ENCODE results near the gene PLXNC1.
A peak's percentile ranks its signal among the peaks of the same experiment; 100 is the strongest.

PLXNC1 gene

DNA sequence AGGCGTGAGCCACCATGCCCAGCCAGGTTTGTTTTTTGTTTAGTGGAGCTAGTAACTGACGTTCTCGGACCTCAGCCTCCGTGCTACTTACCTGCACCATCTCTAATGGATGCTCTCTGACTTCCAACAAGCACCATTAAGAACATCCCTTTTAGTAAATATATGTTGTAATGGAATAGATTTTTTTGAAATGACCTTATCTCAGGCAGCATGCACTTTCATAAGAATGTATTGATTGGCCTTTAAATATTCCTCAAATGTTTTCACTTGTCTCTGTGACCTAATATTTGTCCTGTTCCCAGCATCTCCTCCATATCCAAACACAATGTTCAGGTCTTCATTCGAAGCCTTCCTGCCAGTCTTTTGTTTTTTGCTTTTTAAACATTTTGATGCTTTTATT, 51.7 kb downstream of the PLXNC1 start:
- Histone ChIP-seq H3K4me1 (ENCODE audit: control extremely low read depth in 1 of 4, control insufficient read depth in 4 of 4, insufficient read depth in 4 of 4, low read length in 3 of 4) (peaks cover 8 to 25% (median 18%) of the 10 kb centered on the region in 4 experiments), H3K4me3 (ENCODE audit: control insufficient read depth in 1 of 7, extremely low read depth in 1 of 7, insufficient read depth in 4 of 7, low read depth in 2 of 7, low read length in 6 of 7) (no peak overlapping the region), H3K27me3 (replicated peaks in 2 of 5; ENCODE audit: control insufficient read depth in 4 of 5, insufficient read depth in 5 of 5, low read length in 4 of 5) (no peaks in the 10 kb centered on the region), H3K9me3 (ENCODE audit: control extremely low read depth in 1 of 5, control insufficient read depth in 4 of 5, insufficient read depth in 2 of 5, low read depth in 1 of 5, low read length in 4 of 5) (peaks cover 0 to 3% (median 0%) of the 10 kb centered on the region in 5 experiments), H3K27ac (ENCODE audit: insufficient read depth in 1 of 2, low read depth in 1 of 2, low read length in 2 of 2, poor library complexity in 1 of 2, severe bottlenecking in 2 of 2) (no peak overlapping the region), H3K36me3 (ENCODE audit: control insufficient read depth in 4 of 4, insufficient read depth in 4 of 4, low read length in 3 of 4) (peaks cover 0 to 22% (median 12%) of the 10 kb centered on the region in 4 experiments)
- CTCF ChIA-PET: interaction anchor here (1.1 to 1.8 kb wide), 5 partner anchors 12 to 234 kb away, joined by 3 to 5 read pairs (median 4); no protein-coding TSS in a partner anchor
- 80% methylated on average over 1 of the region's 5 CpGs for WGBS (ENCODE audit: insufficient coverage)
- DNase-seq: no peak
- POLR2A ChIA-PET: no interaction called here

- H3K9me3 ChIP-seq (ENCODE audit: control extremely low read depth in 1 of 5, control insufficient read depth in 4 of 5, insufficient read depth in 2 of 5, low read depth in 1 of 5, low read length in 4 of 5): peaks cover 0 to 3% (median 0%) of the 10 kb centered on the region in 5 experiments
- H3K27ac ChIP-seq (ENCODE audit: insufficient read depth in 1 of 2, low read depth in 1 of 2, low read length in 2 of 2, poor library complexity in 1 of 2, severe bottlenecking in 2 of 2): no peak overlapping the region
- H3K4me1 ChIP-seq (ENCODE audit: control extremely low read depth in 1 of 4, control insufficient read depth in 4 of 4, insufficient read depth in 4 of 4, low read length in 3 of 4): peaks cover 13 to 29% (median 22%) of the 10 kb centered on the region in 4 experiments
- H3K4me3 ChIP-seq (ENCODE audit: control insufficient read depth in 1 of 7, extremely low read depth in 1 of 7, insufficient read depth in 4 of 7, low read depth in 2 of 7, low read length in 6 of 7): no peak overlapping the region
- WGBS (ENCODE audit: insufficient coverage): no CpG with 5 or more reads among the region's 1 CpG
- H3K36me3 ChIP-seq (ENCODE audit: control insufficient read depth in 4 of 4, insufficient read depth in 4 of 4, low read length in 3 of 4): peaks cover 0 to 22% (median 10%) of the 10 kb centered on the region in 4 experiments
- CTCF ChIA-PET: interaction anchor here (1.0 to 2.1 kb wide), 7 partner anchors 11 to 55 kb away, joined by 3 to 7 read pairs (median 5); partner anchors contain the start of gene PLXNC1
- no peaks in the 10 kb centered on the region for H3K27me3 ChIP-seq (replicated peaks in 2 of 5; ENCODE audit: control insufficient read depth in 4 of 5, insufficient read depth in 5 of 5, low read length in 4 of 5)
- DNase-seq: no peak
- POLR2A ChIA-PET: no interaction called here
These were observed 52.3 kb downstream of the PLXNC1 start for GRCh38 chr12:94200695-94201094.

GRCh38 chr12:94202245-94203180, 54.1 kb downstream of the PLXNC1 start:
- H3K27me3 ChIP-seq (replicated peaks in 2 of 5; ENCODE audit: control insufficient read depth in 4 of 5, insufficient read depth in 5 of 5, low read length in 4 of 5): no peaks in the 10 kb centered on the region
- peaks cover 32 to 47% (median 38%) of the 10 kb centered on the region in 4 experiments for H3K4me1 ChIP-seq (ENCODE audit: control extremely low read depth in 1 of 4, control insufficient read depth in 4 of 4, insufficient read depth in 4 of 4, low read length in 3 of 4)
- H3K9me3 ChIP-seq (ENCODE audit: control extremely low read depth in 1 of 5, control insufficient read depth in 4 of 5, insufficient read depth in 2 of 5, low read depth in 1 of 5, low read length in 4 of 5): peaks cover 0 to 3% (median 0%) of the 10 kb centered on the region in 5 experiments
- POLR2A ChIA-PET: no interaction called here
- 88% methylated on average over 5 of the region's 7 CpGs for WGBS (ENCODE audit: insufficient coverage)
- CTCF ChIA-PET: interaction anchor here (1.0 to 2.1 kb wide), 8 partner anchors 13 to 57 kb away, joined by 3 to 7 read pairs (median 3); partner anchors contain the start of gene PLXNC1
- H3K27ac ChIP-seq (ENCODE audit: insufficient read depth in 1 of 2, low read depth in 1 of 2, low read length in 2 of 2, poor library complexity in 1 of 2, severe bottlenecking in 2 of 2): no peak overlapping the region
- no peak for DNase-seq
- H3K36me3 ChIP-seq (ENCODE audit: control insufficient read depth in 4 of 4, insufficient read depth in 4 of 4, low read length in 3 of 4): peaks cover 0 to 11% (median 4%) of the 10 kb centered on the region in 4 experiments
- no peak overlapping the region for H3K4me3 ChIP-seq (ENCODE audit: control insufficient read depth in 1 of 7, extremely low read depth in 1 of 7, insufficient read depth in 4 of 7, low read depth in 2 of 7, low read length in 6 of 7)

DNA sequence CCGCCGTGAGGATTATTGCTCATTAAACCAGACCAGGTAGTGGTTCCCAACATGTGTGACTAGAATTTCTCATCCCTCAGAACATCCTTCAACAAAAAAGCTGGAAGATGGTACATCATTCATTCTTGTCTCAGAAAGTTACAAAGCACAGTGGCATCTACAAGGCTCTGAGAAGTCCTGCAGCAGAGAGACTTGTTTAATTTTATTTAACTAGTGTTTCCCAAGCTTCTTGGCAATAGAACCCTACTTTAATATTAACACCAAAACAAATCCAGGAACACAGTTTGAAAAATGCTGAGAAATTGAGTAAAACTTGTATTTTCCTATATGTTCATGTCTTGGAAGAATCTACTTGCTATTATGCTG, 54.8 kb downstream of the PLXNC1 start:
- Histone ChIP-seq H3K4me3 (ENCODE audit: control insufficient read depth in 1 of 7, extremely low read depth in 1 of 7, insufficient read depth in 4 of 7, low read depth in 2 of 7, low read length in 6 of 7) (no peak overlapping the region), H3K27ac (ENCODE audit: insufficient read depth in 1 of 2, low read depth in 1 of 2, low read length in 2 of 2, poor library complexity in 1 of 2, severe bottlenecking in 2 of 2) (no peak overlapping the region), H3K27me3 (replicated peaks in 2 of 5; ENCODE audit: control insufficient read depth in 4 of 5, insufficient read depth in 5 of 5, low read length in 4 of 5) (no peaks in the 10 kb centered on the region), H3K36me3 (ENCODE audit: control insufficient read depth in 4 of 4, insufficient read depth in 4 of 4, low read length in 3 of 4) (peaks cover 0 to 9% (median 2%) of the 10 kb centered on the region in 4 experiments), H3K9me3 (ENCODE audit: control extremely low read depth in 1 of 5, control insufficient read depth in 4 of 5, insufficient read depth in 2 of 5, low read depth in 1 of 5, low read length in 4 of 5) (peaks cover 0 to 3% (median 0%) of the 10 kb centered on the region in 5 experiments), H3K4me1 (ENCODE audit: control extremely low read depth in 1 of 4, control insufficient read depth in 4 of 4, insufficient read depth in 4 of 4, low read length in 3 of 4) (peaks cover 37 to 54% (median 45%) of the 10 kb centered on the region in 4 experiments)
- CTCF ChIA-PET: interaction anchor here (1.0 to 1.5 kb wide), 2 partner anchors 21 to 43 kb away, joined by 3 read pairs; no protein-coding TSS in a partner anchor
- DNase-seq: no peak
- POLR2A ChIA-PET: no interaction called here
- WGBS (ENCODE audit: insufficient coverage): no CpG with 5 or more reads among the region's 2 CpGs

GRCh38 chr12:94203796-94204195, 55.4 kb downstream of the PLXNC1 start:
- 82% methylated on average over 3 of the region's 5 CpGs for WGBS (ENCODE audit: insufficient coverage)
- Histone ChIP-seq H3K27me3 (replicated peaks in 2 of 5; ENCODE audit: control insufficient read depth in 4 of 5, insufficient read depth in 5 of 5, low read length in 4 of 5) (no peaks in the 10 kb centered on the region), H3K27ac (ENCODE audit: insufficient read depth in 1 of 2, low read depth in 1 of 2, low read length in 2 of 2, poor library complexity in 1 of 2, severe bottlenecking in 2 of 2) (no peak overlapping the region), H3K4me1 (ENCODE audit: control extremely low read depth in 1 of 4, control insufficient read depth in 4 of 4, insufficient read depth in 4 of 4, low read length in 3 of 4) (peaks cover 43 to 60% (median 51%) of the 10 kb centered on the region in 4 experiments), H3K4me3 (ENCODE audit: control insufficient read depth in 1 of 7, extremely low read depth in 1 of 7, insufficient read depth in 4 of 7, low read depth in 2 of 7, low read length in 6 of 7) (no peak overlapping the region), H3K9me3 (ENCODE audit: control extremely low read depth in 1 of 5, control insufficient read depth in 4 of 5, insufficient read depth in 2 of 5, low read depth in 1 of 5, low read length in 4 of 5) (peaks cover 0 to 3% (median 0%) of the 10 kb centered on the region in 5 experiments), H3K36me3 (ENCODE audit: control insufficient read depth in 4 of 4, insufficient read depth in 4 of 4, low read length in 3 of 4) (peaks cover 0 to 9% (median 2%) of the 10 kb centered on the region in 4 experiments)
- ChIA-PET POLR2A (no interaction called here), CTCF (interaction anchor here (0.9 to 3.2 kb wide), 9 partner anchors 8 to 251 kb away, joined by 3 to 8 read pairs (median 5); no protein-coding TSS in a partner anchor)
- peak in 2 of 3 donors; percentile 32 to 41 for DNase-seq

- CTCF ChIA-PET: interaction anchor here (0.9 to 3.2 kb wide), 10 partner anchors 9 to 250 kb away, joined by 3 to 12 read pairs (median 5); no protein-coding TSS in a partner anchor
- POLR2A ChIA-PET: no interaction called here
- H3K27ac ChIP-seq (ENCODE audit: insufficient read depth in 1 of 2, low read depth in 1 of 2, low read length in 2 of 2, poor library complexity in 1 of 2, severe bottlenecking in 2 of 2): no peak overlapping the region
These were observed 56.3 kb downstream of the PLXNC1 start for GRCh38 chr12:94204499-94205247.

More at GRCh38 chr12:94204499-94205247, 56.3 kb downstream of the PLXNC1 start:
- Histone ChIP-seq H3K27me3 (replicated peaks in 2 of 5; ENCODE audit: control insufficient read depth in 4 of 5, insufficient read depth in 5 of 5, low read length in 4 of 5) (no peaks in the 10 kb centered on the region), H3K9me3 (ENCODE audit: control extremely low read depth in 1 of 5, control insufficient read depth in 4 of 5, insufficient read depth in 2 of 5, low read depth in 1 of 5, low read length in 4 of 5) (peaks cover 0 to 3% (median 0%) of the 10 kb centered on the region in 5 experiments), H3K4me3 (ENCODE audit: control insufficient read depth in 1 of 7, extremely low read depth in 1 of 7, insufficient read depth in 4 of 7, low read depth in 2 of 7, low read length in 6 of 7) (no peak overlapping the region), H3K4me1 (ENCODE audit: control extremely low read depth in 1 of 4, control insufficient read depth in 4 of 4, insufficient read depth in 4 of 4, low read length in 3 of 4) (peaks cover 52 to 68% (median 57%) of the 10 kb centered on the region in 4 experiments), H3K36me3 (ENCODE audit: control insufficient read depth in 4 of 4, insufficient read depth in 4 of 4, low read length in 3 of 4) (peaks cover 0 to 7% (median 2%) of the 10 kb centered on the region in 4 experiments)
- peak in 2 of 3 donors; percentile 29 to 44 for DNase-seq
- WGBS (ENCODE audit: insufficient coverage): 5% methylated on average over 2 of the region's 4 CpGs
